ENCODE data around the gene FBXO36. TPM values are rescaled to one million over a fixed set of nuclear protein-coding genes. Genes with fewer than 3 reads are reported as not detected.

The FBXO36 gene
- total and polyA plus RNA-seq, 2 of the 13 experiments (the other 11 are each of a cell fraction or from before 2014, with no cell fraction given) = 2.8 TPM

- Histone ChIP-seq H3K4me3 (replicated peaks in 1 of 3; ENCODE audit: insufficient read depth in 1 of 3, low read depth in 2 of 3, low read length in 3 of 3) (no peak overlapping the region), H3K36me3 (replicated peaks in 1 of 2; ENCODE audit: control insufficient read depth in 1 of 2, insufficient read depth in 2 of 2, low read length in 2 of 2) (no peaks in the 10 kb centered on the region), H4K20me1 (ENCODE audit: insufficient read depth, low read length) (no peaks in the 10 kb centered on the region), H3K9me3 (ENCODE audit: low read length) (peaks cover 9% of the 10 kb centered on the region), H3K4me2 (ENCODE audit: low read depth, low read length) (peak overlapping the region; percentile 25; the same call in 1 of the 2 replicates), H3K27me3 (ENCODE audit: control insufficient read depth in 1 of 2, insufficient read depth in 2 of 2, low read length in 2 of 2) (peaks cover 0 to 13% of the 10 kb centered on the region in 2 experiments; a peak in 4 of 5 replicates), H3K4me1 (ENCODE audit: insufficient read depth, low read length) (peaks cover 29% of the 10 kb centered on the region), H3K9ac (ENCODE audit: insufficient read depth, low read depth, low read length) (no peak overlapping the region), H3K27ac (ENCODE audit: extremely low read length, insufficient read depth, low read length) (peak overlapping the region; percentile 34), H2AFZ (ENCODE audit: low read length) (no peak overlapping the region), H3K79me2 (ENCODE audit: insufficient read depth, low read length) (no peaks in the 10 kb centered on the region)
- DNase-seq (ENCODE audit: low spot score) = peak; percentile 86
- POLR2A ChIA-PET = no interaction called here
- in situ Hi-C loops (cut with HindIII; ENCODE audit: extremely low pct_ligation_motif_present, low pct_unique_long_range_greater_than_20kb) = loop anchor here (25.0 kb wide), 1 partner anchor 795 kb away; no protein-coding TSS in a partner anchor
- peak; percentile 99 for ATAC-seq
- intact Hi-C loops (cut with micrococcal nuclease; ENCODE audit: unreplicated experiment) = no loop called here
- CTCF ChIA-PET (ENCODE audit: low intra/inter-chr PET ratio, low total read pairs) = no interaction called here
- no TSS peak for BruUV-seq (replicated peaks)
- peak; percentile 93 for FAIRE-seq
- TF ChIP-seq MED1 (CRISPR knock-in tag; IDR thresholded peaks at IDR 0.05) = peak; percentile 42; the same call in 1 of the 2 replicates
- 0 out of 2 replicates have a peak, but pooled peaks have one; percentile 21 for TF ChIP-seq CEBPG (CRISPR knock-in tag; IDR thresholded peaks at IDR 0.05)
- TF ChIP-seq GATAD2A (CRISPR knock-in tag; IDR thresholded peaks at IDR 0.05) = peak; percentile 53; the same call in 1 of the 2 replicates
- TF ChIP-seq PCBP1 (IDR thresholded peaks at IDR 0.05; ENCODE audit: borderline replicate concordance, low read depth, low read length) = no peak
- no peak for TF ChIP-seq ZNF607 (CRISPR knock-in tag; IDR thresholded peaks at IDR 0.05; ENCODE audit: borderline replicate concordance)
- no peak for TF ChIP-seq RNF2 (conservative IDR thresholded peaks at IDR 0.05; ENCODE audit: low read depth)
- TF ChIP-seq HNF4A (CRISPR knock-in tag; IDR thresholded peaks at IDR 0.05) = peak; percentile 79
- TF ChIP-seq SAP130 (CRISPR knock-in tag; IDR thresholded peaks at IDR 0.05; ENCODE audit: low read depth) = peak; percentile 49; the same call in 1 of the 2 replicates
- TF ChIP-seq HNF4G (IDR thresholded peaks at IDR 0.05; ENCODE audit: borderline replicate concordance, low read depth, low read length) = peak; percentile 54
- no peak for TF ChIP-seq HNF4G (CRISPR knock-in tag; IDR thresholded peaks at IDR 0.05; ENCODE audit: borderline replicate concordance, low read depth)
- TF ChIP-seq MTERF4 (CRISPR knock-in tag; IDR thresholded peaks at IDR 0.05) = no peak
- peak; percentile 54 for TF ChIP-seq MLX (CRISPR knock-in tag; IDR thresholded peaks at IDR 0.05)
- 0 out of 2 replicates have a peak, but pooled peaks have one; percentile 43 for TF ChIP-seq ZSCAN9 (CRISPR knock-in tag; IDR thresholded peaks at IDR 0.05; ENCODE audit: borderline replicate concordance)
- TF ChIP-seq PAXIP1 (CRISPR knock-in tag; conservative IDR thresholded peaks at IDR 0.05) = peak; percentile 64
- no peak for TF ChIP-seq ZNF747 (CRISPR knock-in tag; IDR thresholded peaks at IDR 0.05; ENCODE audit: borderline replicate concordance)
- no peak for TF ChIP-seq ZNF580 (CRISPR knock-in tag; IDR thresholded peaks at IDR 0.05; ENCODE audit: borderline replicate concordance, low read depth)
- TF ChIP-seq FOXA3 (CRISPR knock-in tag; IDR thresholded peaks at IDR 0.05) = 0 out of 2 replicates have a peak, but pooled peaks have one; percentile 11
Observed at GRCh38 chr2:230016844-230017243, 94.5 kb downstream of the FBXO36 start.

All from HepG2 (cell line).